GM23338 (cell line): Measurements from ENCODE around the gene ZBED3.

Source experiments
- EZH2 ChIP-seq: fragments of 200-600 bp; sonication (generic); IDR thresholded peaks from one replicate; pipeline ENCODE4 v1.8.0; 2017; ENCODE audit warnings: antibody characterized with exemption, mild to moderate bottlenecking, low read depth; ENCODE audit not compliant: unreplicated experiment
- EZH2phosphoT487 ChIP-seq: fragments of 200-600 bp; sonication (generic); IDR thresholded peaks from one replicate; pipeline ENCODE4 v1.8.1; 2018; ENCODE audit warnings: antibody characterized with exemption; ENCODE audit not compliant: unreplicated experiment
- NANOG ChIP-seq: IDR thresholded peaks from 2 replicates; pipeline ENCODE4 v1.6.1; 2016; ENCODE audit warnings: antibody characterized with exemption, borderline replicate concordance
- POLR2AphosphoS5 ChIP-seq: IDR thresholded peaks from 2 replicates; pipeline ENCODE4 v1.6.1; 2016; ENCODE audit warnings: antibody characterized with exemption, low read depth
- ZNF331 ChIP-seq: fragments of 250-450 bp; sonication (Bioruptor Pico); IDR thresholded peaks from 2 replicates; pipeline ENCODE4 v1.5.0; 2020; ENCODE audit warnings: low read depth, mild to moderate bottlenecking, moderate library complexity
- TF ChIP-seq, protein P1 (sequence below): IDR thresholded peaks from one replicate; pipeline ENCODE4 v1.6.1; 2018; ENCODE audit warnings: antibody characterized with exemption; ENCODE audit not compliant: unreplicated experiment
- TF ChIP-seq, protein P2 (sequence below), 2 experiments: fragments of 200-600 bp in 1 of 2; sonication (generic) in 1 of 2; conservative IDR thresholded peaks; 2 replicates each; pipeline versions ENCODE4 v1.5.1 to v1.6.1; 2016 to 2017; ENCODE audit warnings: antibody characterized with exemption in 2 of 2, low read depth in 2 of 2, mild to moderate bottlenecking in 2 of 2, moderate library complexity in 1 of 2

DNA sequence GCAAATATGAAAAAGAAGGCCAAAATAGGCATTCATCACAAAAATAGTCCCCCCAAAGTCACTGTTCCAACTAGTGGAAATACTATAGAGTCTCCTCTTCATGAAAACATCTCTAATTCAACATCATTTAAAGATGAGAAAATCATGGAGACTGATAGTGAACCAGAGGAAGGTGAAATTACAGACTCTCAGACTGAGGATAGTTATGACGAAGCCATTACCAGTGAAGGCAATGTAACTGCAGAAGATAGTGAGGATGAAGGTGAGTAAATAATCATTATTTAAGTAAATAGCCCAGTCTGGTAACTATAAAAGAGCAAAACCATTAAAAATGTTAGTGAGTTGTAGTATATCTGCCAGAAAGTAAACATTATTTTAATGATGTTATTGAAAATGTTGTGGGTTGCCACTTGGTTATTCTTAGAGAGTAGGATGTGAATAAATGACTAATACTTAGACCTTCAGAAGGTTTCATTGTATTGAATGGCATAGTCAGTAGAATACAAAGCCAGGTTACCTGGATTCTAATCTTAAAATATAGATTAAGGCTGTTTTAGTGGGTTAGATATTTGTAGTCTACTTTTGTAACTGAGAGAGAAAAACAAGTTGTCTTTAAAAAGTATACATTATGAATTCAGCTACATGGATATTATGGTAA lies 40.5 kb downstream of the ZBED3 start:
- TF ChIP-seq NANOG (no peak), EZH2phosphoT487 (no peak), EZH2 (no peak), ZNF331 (CRISPR knock-in tag) (no peak), POLR2AphosphoS5 (no peak)
- TF ChIP-seq, protein P1, sequence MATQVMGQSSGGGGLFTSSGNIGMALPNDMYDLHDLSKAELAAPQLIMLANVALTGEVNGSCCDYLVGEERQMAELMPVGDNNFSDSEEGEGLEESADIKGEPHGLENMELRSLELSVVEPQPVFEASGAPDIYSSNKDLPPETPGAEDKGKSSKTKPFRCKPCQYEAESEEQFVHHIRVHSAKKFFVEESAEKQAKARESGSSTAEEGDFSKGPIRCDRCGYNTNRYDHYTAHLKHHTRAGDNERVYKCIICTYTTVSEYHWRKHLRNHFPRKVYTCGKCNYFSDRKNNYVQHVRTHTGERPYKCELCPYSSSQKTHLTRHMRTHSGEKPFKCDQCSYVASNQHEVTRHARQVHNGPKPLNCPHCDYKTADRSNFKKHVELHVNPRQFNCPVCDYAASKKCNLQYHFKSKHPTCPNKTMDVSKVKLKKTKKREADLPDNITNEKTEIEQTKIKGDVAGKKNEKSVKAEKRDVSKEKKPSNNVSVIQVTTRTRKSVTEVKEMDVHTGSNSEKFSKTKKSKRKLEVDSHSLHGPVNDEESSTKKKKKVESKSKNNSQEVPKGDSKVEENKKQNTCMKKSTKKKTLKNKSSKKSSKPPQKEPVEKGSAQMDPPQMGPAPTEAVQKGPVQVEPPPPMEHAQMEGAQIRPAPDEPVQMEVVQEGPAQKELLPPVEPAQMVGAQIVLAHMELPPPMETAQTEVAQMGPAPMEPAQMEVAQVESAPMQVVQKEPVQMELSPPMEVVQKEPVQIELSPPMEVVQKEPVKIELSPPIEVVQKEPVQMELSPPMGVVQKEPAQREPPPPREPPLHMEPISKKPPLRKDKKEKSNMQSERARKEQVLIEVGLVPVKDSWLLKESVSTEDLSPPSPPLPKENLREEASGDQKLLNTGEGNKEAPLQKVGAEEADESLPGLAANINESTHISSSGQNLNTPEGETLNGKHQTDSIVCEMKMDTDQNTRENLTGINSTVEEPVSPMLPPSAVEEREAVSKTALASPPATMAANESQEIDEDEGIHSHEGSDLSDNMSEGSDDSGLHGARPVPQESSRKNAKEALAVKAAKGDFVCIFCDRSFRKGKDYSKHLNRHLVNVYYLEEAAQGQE, result no peak
- TF ChIP-seq, protein P2, sequence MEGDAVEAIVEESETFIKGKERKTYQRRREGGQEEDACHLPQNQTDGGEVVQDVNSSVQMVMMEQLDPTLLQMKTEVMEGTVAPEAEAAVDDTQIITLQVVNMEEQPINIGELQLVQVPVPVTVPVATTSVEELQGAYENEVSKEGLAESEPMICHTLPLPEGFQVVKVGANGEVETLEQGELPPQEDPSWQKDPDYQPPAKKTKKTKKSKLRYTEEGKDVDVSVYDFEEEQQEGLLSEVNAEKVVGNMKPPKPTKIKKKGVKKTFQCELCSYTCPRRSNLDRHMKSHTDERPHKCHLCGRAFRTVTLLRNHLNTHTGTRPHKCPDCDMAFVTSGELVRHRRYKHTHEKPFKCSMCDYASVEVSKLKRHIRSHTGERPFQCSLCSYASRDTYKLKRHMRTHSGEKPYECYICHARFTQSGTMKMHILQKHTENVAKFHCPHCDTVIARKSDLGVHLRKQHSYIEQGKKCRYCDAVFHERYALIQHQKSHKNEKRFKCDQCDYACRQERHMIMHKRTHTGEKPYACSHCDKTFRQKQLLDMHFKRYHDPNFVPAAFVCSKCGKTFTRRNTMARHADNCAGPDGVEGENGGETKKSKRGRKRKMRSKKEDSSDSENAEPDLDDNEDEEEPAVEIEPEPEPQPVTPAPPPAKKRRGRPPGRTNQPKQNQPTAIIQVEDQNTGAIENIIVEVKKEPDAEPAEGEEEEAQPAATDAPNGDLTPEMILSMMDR (conservative IDR thresholded peaks at IDR 0.05; ENCODE audit: low read depth in 2 of 2), result no peak
